Stimulated activated CD4-positive, alpha-beta T cell treated with anti-CD3 and anti-CD28 coated beads, TNF-alpha, amount 100 ng/mL, for 1 hour (primary cell): ENCODE measurements around the gene OR8A1.
"Not testable (repeated sequence)": the region's sequence is repeated elsewhere in the genome, so short reads cannot be mapped to it uniquely, and the experiment has no call there.

Experiments
- DNase-seq, 3 donors: peaks; one replicate each; pipeline ENCODE4 v3.0.0-alpha.2; 2020; ENCODE audit warnings: low read depth in 3 of 3, low spot score in 1 of 3

OR8A1 gene

GRCh38 chr11:124592627-124593026 lies 22.8 kb downstream of the OR8A1 start:
- no peak for DNase-seq

DNA sequence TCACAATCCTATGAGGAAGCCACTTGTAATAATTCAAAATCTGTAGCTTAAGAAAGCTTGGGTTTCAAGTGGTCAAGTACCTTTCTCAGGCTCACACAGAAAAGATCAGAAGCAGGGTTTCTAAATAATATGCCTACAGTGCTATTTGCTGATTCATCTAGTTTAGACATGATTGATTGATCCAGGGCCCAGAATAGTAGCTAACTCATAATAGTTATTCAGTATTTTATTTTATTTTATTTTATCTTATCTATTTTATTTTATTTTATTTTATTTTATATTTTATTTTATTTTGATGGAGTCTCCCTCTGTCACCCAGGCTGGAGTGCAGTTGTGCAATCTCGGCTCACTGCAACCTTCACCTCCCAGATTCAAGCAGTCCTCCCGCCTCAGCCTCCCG lies 25.5 kb downstream of the OR8A1 start:
- no peak for DNase-seq

DNA sequence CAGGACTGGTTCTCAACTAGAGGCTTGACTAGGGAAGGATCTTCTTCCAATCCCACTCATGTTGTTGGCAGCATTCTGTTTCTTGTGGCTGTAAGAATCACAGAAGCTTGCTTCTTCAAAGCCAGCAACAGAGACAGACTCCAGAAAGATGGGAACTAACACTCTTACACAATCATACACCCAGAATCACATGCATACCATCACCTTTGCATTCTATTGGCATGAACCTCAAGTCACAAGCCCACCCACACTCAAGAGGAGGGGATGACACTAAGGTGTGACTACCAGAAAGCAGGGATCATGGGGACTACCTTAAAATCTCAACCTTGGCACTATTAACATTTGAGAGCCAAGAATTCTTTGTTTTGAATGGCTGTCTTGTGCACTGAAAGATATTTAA lies 27.8 kb downstream of the OR8A1 start:
- no peak for DNase-seq

DNA sequence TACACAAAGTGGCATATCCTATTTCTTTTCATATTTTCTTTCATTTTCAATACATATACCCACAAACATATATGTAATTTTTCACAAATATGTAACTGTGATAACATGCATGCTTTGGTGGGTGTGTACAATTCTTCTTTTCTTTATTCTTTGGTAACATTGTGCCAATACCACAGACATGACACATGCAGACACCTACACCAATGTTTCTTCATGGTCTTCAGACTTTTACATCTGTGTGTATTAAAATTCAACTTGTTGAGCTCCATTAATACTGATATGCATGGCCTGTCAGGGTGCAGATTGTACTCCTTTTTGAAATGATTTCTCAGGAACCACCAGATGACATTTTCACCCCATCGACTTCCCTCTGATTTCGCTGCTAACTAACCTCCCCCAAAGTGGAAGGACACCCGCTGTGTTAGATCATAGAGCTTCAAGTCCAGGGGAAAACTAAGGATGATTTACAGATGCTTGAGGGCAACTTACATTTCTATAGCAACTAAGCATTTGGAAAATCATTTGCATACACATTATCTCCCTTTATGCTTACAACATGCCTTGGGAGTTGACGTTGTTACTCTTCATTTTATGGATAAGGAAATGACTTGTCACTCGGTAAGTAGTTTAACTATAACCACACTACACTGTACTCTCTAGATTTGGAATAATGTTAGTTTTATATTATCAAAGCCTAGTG lies 31.0 kb downstream of the OR8A1 start:
- DNase-seq, result no peak

GRCh38 chr11:124602193-124602592 lies 32.4 kb downstream of the OR8A1 start:
- DNase-seq, result no peak

DNA sequence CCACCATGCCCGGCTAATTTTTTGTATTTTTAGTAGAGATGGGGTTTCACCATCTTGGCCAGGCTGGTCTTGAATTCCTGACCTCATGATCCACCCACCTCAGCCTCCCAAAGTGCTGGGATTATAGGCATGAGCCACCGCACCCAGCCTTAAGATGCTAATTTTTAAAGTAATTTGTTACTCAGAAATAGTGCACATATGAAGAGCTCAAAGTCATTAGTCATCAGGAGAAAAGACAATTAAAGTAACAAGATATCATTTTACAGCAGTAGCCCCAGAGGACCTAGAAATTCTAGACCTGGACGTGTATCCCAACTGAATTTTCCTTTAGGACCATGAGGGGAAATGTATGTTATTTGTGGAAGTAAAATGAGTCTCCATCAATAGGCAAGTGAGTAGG lies 32.9 kb downstream of the OR8A1 start:
- DNase-seq, result not testable (repeated sequence)

DNA sequence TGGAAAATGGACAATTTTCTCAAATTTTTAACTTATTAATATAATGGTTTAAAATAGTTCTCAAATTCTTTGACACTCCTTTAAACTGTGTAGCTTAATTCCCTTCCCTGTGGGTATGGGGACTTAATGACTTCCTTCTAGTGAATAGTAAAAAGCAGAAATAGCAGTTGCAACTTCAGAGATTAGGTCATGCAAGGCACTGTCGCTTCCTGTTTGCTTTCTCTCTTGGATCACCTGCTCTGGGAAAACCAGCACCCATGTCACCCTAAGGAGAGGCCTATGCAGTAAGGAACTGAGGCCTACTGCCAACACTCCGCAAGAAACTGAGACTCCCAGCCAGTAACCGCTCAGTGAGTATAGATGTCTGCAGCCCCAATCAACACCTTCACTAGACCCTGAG lies 35.9 kb downstream of the OR8A1 start:
- no peak for DNase-seq

- DNase-seq, result no peak
Measured at GRCh38 chr11:124608147-124608546, 38.4 kb downstream of the OR8A1 start.

- DNase-seq, result no peak
Measured at GRCh38 chr11:124610295-124610694, 40.5 kb downstream of the OR8A1 start.

DNA sequence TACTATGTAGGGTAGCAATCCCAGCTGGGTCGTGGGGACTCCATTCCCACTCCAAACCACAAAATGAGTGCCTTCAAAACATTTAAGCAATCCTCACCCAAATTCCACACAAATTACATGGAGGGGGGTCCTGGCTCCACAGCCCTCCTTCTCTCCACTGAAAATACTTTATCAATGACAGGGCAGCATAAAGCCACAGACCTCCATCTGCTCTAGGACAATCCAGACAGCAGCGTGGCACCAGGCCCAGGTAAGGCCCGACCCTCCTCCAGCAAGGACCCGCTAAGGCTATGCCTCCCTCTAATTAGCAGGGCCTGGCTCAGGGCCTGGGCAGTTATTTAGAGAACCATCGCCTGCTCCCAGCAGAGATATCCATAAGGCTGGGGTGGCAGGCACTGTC lies 41.3 kb downstream of the OR8A1 start, which contains the start of gene PANX3:
Gene PANX3, plus strand, starts transcription at position 365 of the 400 bp plus-strand sequence. CDS start 129 bp downstream, outside the sequence.
- no peak for DNase-seq

DNA sequence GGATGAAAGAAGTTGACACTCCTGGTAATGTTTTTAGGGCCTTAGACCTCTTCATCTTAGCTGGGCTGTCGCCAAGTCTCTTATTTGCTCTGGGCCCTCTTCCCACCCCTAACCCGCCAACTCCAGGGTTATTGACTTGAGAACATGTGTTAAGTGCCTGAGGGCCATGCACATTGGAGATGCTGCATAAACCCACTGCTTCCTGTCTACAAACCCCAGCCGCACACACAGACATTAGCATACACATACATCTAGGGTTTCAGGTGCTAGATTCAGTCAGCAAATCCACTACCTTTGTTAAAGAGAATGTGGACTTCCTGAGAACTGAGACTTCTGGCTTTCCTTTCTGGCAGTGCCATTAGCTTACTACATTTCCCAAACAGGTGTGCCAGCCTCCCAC lies 42.2 kb downstream of the OR8A1 start:
- no peak for DNase-seq

DNA sequence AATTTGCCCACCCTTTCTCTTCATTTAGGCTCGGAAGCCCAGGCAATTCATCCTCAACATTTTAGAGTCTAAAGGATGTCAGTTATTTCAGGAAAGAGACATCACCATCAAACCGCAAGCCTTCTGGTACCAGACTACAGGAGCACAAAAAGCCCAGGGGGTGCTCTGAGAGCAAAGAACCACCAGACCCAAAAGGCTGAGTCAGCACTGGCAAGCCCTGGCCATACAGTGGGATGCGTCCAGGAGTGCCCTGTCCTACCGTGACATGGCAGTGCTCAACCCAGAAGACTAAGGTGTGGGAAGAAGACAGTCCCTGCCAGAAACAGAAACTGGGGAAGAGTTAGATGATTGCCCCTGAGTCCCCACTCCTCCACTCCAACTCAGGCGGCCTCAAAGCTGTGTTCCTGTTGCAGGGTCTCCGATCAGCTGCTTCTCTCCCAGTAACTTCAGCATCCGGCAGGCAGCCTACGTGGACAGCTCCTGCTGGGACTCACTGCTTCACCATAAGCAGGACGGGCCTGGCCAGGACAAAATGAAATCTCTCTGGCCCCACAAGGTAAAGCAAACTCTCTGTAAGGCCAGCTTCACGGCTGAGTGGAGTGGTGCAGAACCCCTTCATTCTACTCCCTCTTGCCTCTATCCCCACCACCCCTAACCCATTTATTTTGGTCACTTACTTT lies 42.9 kb downstream of the OR8A1 start:
- no peak for DNase-seq

GRCh38 chr11:124618863-124619262 lies 49.1 kb downstream of the OR8A1 start:
- no peak for DNase-seq
